Prostate gland (tissue), 2 donors: ENCODE data around the gene CDC42BPA.

ENCODE experiments used
- CTCF ChIP-seq, 4 experiments: fragments of 200-600 bp in 2 of 4; fragments of 450-650 bp in 2 of 4; sonication (generic) in 2 of 4; IDR thresholded peaks; 1 replicate in 3 of 4; 2 replicates in 1 of 4; pipeline ENCODE4 v1.5.1; 2016 to 2019; ENCODE audit warnings: antibody characterized with exemption in 4 of 4, mild to moderate bottlenecking in 2 of 4, moderate library complexity in 2 of 4
- POLR2A ChIP-seq: fragments of 450-650 bp; IDR thresholded peaks from one replicate; pipeline ENCODE4 v1.6.1; 2016; ENCODE audit warnings: antibody characterized with exemption, mild to moderate bottlenecking
- POLR2AphosphoS5 ChIP-seq: sonication (generic); formaldehyde crosslinking; IDR thresholded peaks from one replicate; pipeline ENCODE4 v1.6.1; 2017; ENCODE audit warnings: antibody characterized with exemption

GRCh38 chr1:226960944-226961765, 357.1 kb downstream of the CDC42BPA start:
- TF ChIP-seq CTCF (IDR thresholded peaks at IDR 0.05), result no peak
- TF ChIP-seq POLR2A, result no peak
- no peak for TF ChIP-seq POLR2AphosphoS5
